Pons (tissue), 1 donor: ENCODE results near the gene USP13.

ENCODE experiments used
- DNase-seq: peaks from one replicate; pipeline ENCODE4 v3.0.0-alpha.2; 2016; ENCODE audit warnings: low spot score

Gene USP13

GRCh38 chr3:179801263-179801662 lies 148.4 kb downstream of the USP13 start:
- no peak for DNase-seq

- DNase-seq, result no peak
These were observed 149.0 kb downstream of the USP13 start for GRCh38 chr3:179801856-179802255.

GRCh38 chr3:179806177-179806576 lies 153.3 kb downstream of the USP13 start:
- peak; percentile 41 for DNase-seq

- no peak for DNase-seq
These were observed 154.7 kb downstream of the USP13 start for GRCh38 chr3:179807588-179807987.

DNA sequence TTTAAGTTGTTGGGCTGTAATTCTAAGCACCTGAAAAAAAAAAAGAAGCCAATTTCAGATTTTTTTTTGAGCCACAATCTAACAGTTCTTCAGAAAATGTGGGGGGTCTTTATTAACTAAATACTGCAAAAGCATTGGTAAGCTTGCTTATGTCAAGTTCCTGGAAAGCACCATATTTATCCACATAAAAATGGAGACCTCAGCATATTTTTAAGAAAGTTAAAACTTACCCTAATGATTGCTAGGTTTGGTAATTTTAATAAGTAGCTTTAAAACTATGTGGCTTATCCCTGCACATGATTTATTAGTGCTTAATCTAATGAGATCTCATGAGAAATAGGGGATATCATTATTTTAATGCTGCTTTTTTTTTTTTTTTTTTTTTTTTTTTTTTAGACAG lies 156.8 kb downstream of the USP13 start:
- no peak for DNase-seq

DNA sequence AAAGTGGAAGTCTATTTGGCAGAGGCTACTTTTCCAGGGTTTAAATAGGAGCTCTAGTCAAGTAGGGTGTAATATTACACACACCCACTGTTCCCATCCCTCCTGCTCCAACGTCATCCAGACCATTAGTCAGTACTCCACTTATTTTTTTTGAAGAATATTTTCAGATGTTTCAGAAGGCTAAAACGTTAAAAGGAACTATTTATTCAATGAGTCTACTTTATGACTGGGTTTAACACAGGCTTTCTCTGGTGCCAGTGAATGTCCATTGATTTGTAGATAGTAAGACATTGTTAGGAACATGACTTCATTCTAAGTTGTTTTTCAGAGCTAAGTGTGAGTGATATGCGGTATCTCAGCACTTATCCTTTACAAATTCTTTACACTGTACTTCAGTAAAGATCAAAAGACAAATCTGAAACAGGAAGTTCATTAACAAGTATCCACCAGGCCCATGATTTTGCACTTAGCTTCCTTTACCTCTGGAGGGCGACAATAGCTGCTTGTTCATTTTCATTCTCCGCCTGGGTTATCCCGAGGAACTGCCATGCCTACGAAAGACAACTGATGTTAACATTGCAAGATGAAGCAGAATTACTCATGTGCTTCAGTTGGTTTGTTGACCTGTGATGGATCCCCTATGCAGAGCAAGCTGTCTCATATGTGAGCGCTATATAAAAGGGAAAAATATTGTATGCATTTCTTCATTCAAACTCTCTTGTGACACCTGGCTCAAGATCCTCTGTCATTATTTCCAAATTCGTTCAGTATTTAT lies 158.7 kb downstream of the USP13 start:
- DNase-seq, result peak; percentile 88

DNA sequence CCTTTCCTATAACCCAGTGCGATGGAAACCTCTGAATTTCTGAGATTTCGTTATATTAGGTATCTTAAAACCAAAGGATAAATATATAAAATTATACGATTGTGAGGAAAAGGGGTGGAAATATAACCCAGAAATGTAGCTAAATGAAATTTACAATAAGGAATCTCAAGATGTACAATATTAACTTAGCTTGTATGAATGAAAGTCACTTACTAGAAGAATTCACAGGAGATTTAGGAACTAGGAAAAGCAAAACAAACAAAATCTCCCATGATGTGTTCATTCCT lies 159.2 kb downstream of the USP13 start:
- DNase-seq, result no peak

DNA sequence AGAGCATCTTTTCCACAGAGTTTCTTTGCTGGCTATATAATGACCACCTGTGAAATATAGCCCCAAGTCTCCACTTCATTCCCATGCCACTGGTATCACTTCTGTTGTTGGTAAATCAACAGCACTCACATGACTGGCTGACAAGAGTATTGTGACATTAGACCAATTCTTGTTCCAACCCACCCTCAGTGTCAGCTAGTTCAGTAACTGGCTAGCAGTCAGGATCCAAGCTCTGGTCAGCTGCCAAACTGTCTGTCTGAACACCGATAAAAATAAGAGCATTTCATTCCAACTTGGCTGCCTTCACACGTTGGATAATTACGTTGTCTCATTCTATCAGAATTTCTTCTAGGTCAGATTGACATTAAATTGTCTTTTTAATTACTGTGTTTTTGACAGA lies 166.5 kb downstream of the USP13 start:
- DNase-seq, result no peak

DNA sequence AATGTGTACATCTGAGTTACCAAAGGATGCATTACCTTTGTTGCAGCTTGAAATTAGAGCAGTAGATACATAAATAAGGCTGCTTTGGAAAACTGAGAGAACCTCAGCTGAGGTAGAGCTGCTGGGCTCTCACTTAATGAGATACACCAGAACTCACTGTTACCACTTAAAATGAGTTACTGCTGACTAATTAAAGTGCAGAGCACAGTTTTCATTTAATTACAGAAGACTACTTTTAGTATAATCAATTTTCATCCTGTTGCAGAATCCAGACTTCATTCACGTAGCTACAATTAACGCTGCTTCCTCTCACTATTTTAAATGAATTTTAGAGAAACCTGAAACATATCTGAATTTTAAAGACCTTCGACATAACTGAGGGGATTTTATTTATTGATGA lies 169.5 kb downstream of the USP13 start:
- DNase-seq, result no peak

- no peak for DNase-seq
These were observed 172.8 kb downstream of the USP13 start for GRCh38 chr3:179825527-179826246.

DNA sequence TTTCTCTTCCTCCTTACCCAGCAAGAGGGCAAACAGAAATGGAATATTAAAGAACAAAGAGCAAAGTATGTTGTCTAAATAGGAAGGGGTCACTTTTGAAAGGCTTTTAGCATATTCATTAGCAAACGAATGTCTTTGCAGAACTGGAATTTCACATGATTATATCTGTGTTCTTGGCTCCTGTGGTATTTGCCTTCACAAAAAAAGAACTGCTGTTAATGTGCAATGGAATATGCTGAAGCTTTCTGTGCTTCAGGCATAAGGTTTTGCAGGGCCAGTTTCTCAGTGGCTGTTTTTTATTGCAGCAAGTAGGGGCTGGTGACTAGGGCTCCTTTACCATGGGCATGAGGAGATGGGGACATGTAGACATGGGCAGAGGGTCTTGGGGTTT lies 173.4 kb downstream of the USP13 start:
- DNase-seq, result no peak

DNA sequence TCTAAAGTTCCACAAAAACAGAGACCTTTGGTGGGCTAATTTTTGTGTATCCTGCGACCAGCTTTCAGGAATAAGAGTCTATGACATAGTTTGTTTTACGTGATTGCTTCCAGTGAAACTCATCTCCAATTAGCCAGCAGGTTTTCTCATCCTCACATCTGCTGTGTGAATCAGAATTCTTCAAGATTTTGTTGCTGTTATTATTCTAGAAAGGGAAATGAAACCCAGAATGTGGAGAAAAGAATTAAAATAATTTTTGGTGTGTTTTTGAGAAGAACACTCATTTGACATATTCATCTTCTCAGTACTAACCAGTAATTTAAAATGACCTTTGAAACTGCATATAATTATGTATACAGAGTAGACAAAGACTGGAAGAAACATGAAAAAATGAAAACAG lies 175.9 kb downstream of the USP13 start:
- DNase-seq, result no peak

DNA sequence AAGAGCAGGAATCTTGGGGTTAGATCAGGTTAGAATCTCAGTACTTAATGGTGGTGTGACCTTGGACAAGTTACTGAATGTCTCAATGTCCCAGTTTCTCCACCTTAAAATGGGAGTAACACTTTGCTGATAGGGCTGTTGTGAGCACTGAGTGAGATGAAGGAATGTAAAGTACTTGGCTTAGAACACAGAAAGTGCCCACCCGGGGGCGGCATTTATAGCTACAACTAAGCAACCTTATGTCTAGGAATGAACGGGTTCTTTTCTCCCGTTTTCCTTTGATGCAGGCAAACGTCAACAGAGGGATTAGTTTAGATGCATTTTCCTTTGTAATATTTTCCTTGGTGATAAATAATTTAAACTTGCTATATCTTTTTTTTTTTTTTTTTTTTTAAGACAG lies 176.6 kb downstream of the USP13 start:
- DNase-seq, result no peak

DNA sequence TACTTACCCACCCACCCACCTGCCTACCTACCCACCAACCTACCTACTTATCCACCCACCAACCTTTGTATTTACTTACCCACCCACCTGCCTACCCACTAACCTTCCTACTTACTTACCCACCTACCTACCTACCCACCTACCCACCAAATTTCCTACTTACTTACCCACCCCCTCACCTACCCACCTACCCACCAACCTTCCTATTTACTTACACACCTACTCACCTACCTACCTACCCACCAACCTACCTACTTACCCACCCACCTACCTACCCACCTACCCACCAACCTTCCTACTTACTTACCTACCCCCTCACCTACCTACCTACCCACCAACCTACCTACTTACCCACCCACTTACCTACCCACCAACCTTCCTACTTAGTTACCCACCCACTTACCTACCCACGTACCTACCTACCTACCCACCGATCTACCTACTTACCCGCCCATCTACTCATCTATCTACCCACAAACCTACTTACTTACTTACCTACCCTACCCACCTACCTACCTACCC lies 179.6 kb downstream of the USP13 start:
- no peak for DNase-seq

DNA sequence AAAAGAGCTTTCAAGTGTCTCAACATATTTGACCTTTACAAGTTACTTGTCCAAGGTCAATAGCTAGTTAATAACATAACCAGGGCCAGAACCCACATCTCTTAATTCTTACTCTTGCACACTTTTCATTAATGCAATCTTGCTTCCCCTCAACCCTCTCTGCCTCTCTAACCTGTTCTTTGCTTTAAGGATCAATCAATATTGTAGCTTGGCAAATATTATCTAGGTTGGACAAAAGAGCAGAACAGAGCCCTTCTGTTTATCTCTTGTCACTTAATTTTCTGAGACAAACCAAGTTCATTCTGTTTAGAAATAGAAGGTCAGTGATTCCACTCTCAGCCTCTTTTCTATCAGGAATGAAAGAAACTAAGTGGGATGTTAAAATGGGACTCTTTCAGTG lies 180.5 kb downstream of the USP13 start:
- DNase-seq, result no peak

DNA sequence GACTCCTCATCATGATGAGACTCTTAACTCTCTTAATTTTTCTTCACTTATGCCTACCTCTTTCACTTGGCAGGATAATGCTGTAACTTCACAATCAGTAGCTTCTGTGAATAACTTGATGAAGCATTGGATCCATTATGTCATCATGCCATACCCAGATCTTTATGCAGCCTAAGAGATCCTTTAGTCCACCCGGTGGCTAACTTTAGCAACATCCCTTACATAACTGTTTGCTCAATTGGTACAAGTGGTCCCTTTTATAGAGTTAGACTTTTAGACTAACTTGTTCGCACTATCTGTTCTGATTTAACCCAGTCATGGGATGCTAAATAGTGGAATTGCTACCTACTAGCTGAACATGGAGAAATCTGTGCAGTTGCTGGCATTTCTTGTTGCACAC lies 184.5 kb downstream of the USP13 start:
- no peak for DNase-seq
